GM23338 (cell line): ENCODE measurements around the gene RAB3IL1. TPM values are rescaled to one million over a fixed set of nuclear protein-coding genes. Genes with fewer than 3 reads are reported as not detected.

Experiments
- ATAC-seq: fragments of 200-7000 bp; cut with Tn5 transposase; 3 replicates; pipeline ENCODE4 v1.9.1; 2020
- DNase-seq: peaks from one replicate; pipeline ENCODE4 v3.0.0-alpha.2; 2015; ENCODE audit warnings: low spot score
- H2AFZ ChIP-seq: fragments of 200-600 bp; sonication (generic); 2 replicates; pipeline ENCODE4 v1.8.0; 2016; ENCODE audit warnings: antibody characterized with exemption, mild to moderate bottlenecking, moderate library complexity
- H3F3A ChIP-seq: fragments of 200-600 bp; sonication (generic); replicated peaks from 2 replicates; pipeline ENCODE4 v1.8.0; 2017; ENCODE audit warnings: antibody characterized with exemption, mixed run types, low read depth
- H3K27ac ChIP-seq: fragments of 200-600 bp; sonication (generic); 2 replicates; pipeline ENCODE4 v1.6.1; 2016; ENCODE audit warnings: low read depth
- H3K27me3 ChIP-seq: fragments of 200-600 bp; sonication (generic); 2 replicates; pipeline ENCODE4 v1.8.0; 2016; ENCODE audit warnings: mild to moderate bottlenecking, mixed run types, moderate library complexity; ENCODE audit not compliant: insufficient read depth
- H3K36me3 ChIP-seq: fragments of 200-600 bp; sonication (generic); 2 replicates; pipeline ENCODE4 v1.8.0; 2016; ENCODE audit warnings: mild to moderate bottlenecking; ENCODE audit not compliant: insufficient read depth
- H3K4me1 ChIP-seq: fragments of 200-600 bp; sonication (generic); 2 replicates; pipeline ENCODE4 v1.8.0; 2016; ENCODE audit warnings: mild to moderate bottlenecking, moderate library complexity; ENCODE audit not compliant: insufficient read depth
- H3K4me2 ChIP-seq: fragments of 200-600 bp; sonication (generic); 2 replicates; pipeline ENCODE4 v1.7.1; 2017; ENCODE audit warnings: mixed run types
- H3K4me3 ChIP-seq: fragments of 200-600 bp; sonication (generic); 2 replicates; pipeline ENCODE4 v1.6.1; 2016; ENCODE audit warnings: mixed run types
- H3K79me2 ChIP-seq: fragments of 200-600 bp; sonication (generic); replicated peaks from 2 replicates; pipeline ENCODE4 v1.8.0; 2017; ENCODE audit warnings: mild to moderate bottlenecking; ENCODE audit not compliant: insufficient read depth
- H3K9me2 ChIP-seq: fragments of 200-600 bp; sonication (generic); 2 replicates; pipeline ENCODE4 v1.8.0; 2017; ENCODE audit not compliant: insufficient read depth
- H4K20me1 ChIP-seq: fragments of 200-600 bp; sonication (generic); replicated peaks from 2 replicates; pipeline ENCODE4 v1.8.0; 2017; ENCODE audit warnings: mild to moderate bottlenecking; ENCODE audit not compliant: insufficient read depth
- H3K27ac Mint-ChIP-seq: 2 replicates; pipeline ENCODE4 v1.8.0; 2020; ENCODE audit warnings: inconsistent platforms, mild to moderate bottlenecking, moderate library complexity, mixed read lengths
- H3K27me3 Mint-ChIP-seq: 3 replicates; pipeline ENCODE4 v1.8.0; 2022; ENCODE audit warnings: low read depth, mild to moderate bottlenecking, moderate library complexity, mixed read lengths, inconsistent platforms; ENCODE audit not compliant: insufficient read depth, poor library complexity
- H3K36me3 Mint-ChIP-seq: 3 replicates; pipeline ENCODE4 v1.8.0; 2021; ENCODE audit warnings: low read depth, mild to moderate bottlenecking, inconsistent platforms, moderate library complexity, mixed read lengths
- H3K4me1 Mint-ChIP-seq: 3 replicates; pipeline ENCODE4 v1.8.0; 2020; ENCODE audit warnings: mild to moderate bottlenecking, inconsistent platforms, mixed read lengths
- H3K4me3 Mint-ChIP-seq: 3 replicates; pipeline ENCODE4 v1.8.0; 2021; ENCODE audit warnings: moderate library complexity, mild to moderate bottlenecking, inconsistent platforms, mixed read lengths
- H3K9me3 Mint-ChIP-seq: 3 replicates; pipeline ENCODE4 v1.8.0; 2020; ENCODE audit warnings: moderate library complexity, mild to moderate bottlenecking, inconsistent platforms, mixed read lengths
- CREB1 ChIP-seq: fragments of 250-450 bp; sonication (Bioruptor Pico); IDR thresholded peaks from 2 replicates; pipeline ENCODE4 v1.5.0; 2020; ENCODE audit warnings: low read depth, mild to moderate bottlenecking, moderate library complexity
- CTCF ChIP-seq, 2 experiments: fragments of 200-600 bp in 1 of 2; sonication (generic) in 1 of 2; conservative IDR thresholded peaks; 2 replicates each; pipeline versions ENCODE4 v1.5.1 to v1.6.1; 2016 to 2017; ENCODE audit warnings: antibody characterized with exemption in 2 of 2, low read depth in 2 of 2, mild to moderate bottlenecking in 2 of 2, moderate library complexity in 1 of 2
- ETS1 ChIP-seq: IDR thresholded peaks from 2 replicates; pipeline ENCODE4 v1.6.1; 2016; ENCODE audit warnings: antibody characterized with exemption
- EZH2 ChIP-seq: fragments of 200-600 bp; sonication (generic); IDR thresholded peaks from one replicate; pipeline ENCODE4 v1.8.0; 2017; ENCODE audit warnings: antibody characterized with exemption, mild to moderate bottlenecking, low read depth; ENCODE audit not compliant: unreplicated experiment
- EZH2phosphoT487 ChIP-seq: fragments of 200-600 bp; sonication (generic); IDR thresholded peaks from one replicate; pipeline ENCODE4 v1.8.1; 2018; ENCODE audit warnings: antibody characterized with exemption; ENCODE audit not compliant: unreplicated experiment
- NANOG ChIP-seq: IDR thresholded peaks from 2 replicates; pipeline ENCODE4 v1.6.1; 2016; ENCODE audit warnings: antibody characterized with exemption, borderline replicate concordance
- POLR2AphosphoS5 ChIP-seq: IDR thresholded peaks from 2 replicates; pipeline ENCODE4 v1.6.1; 2016; ENCODE audit warnings: antibody characterized with exemption, low read depth
- STAT1 ChIP-seq: IDR thresholded peaks from one replicate; pipeline ENCODE4 v1.6.1; 2016; ENCODE audit warnings: antibody characterized with exemption; ENCODE audit not compliant: unreplicated experiment
- polyA plus RNA-seq: library from polyadenylated mRNA; unstranded; fragments of >200 nt; fragmentation: Nextera tagmentation; extraction: Ambion mirVana; gene quantifications from 2 replicates; pipeline ENCODE4 v1.2.1, GENCODE V29; 2016
- total RNA-seq: library from RNA; depleted of rRNA; stranded (reverse); fragments of >200 nt; shearing (Covaris generic); gene quantifications from 2 replicates; pipeline ENCODE4 v1.2.3, GENCODE V29; 2014
- TF ChIP-seq, protein P1 (sequence below): IDR thresholded peaks from one replicate; pipeline ENCODE4 v1.6.1; 2018; ENCODE audit warnings: antibody characterized with exemption; ENCODE audit not compliant: unreplicated experiment

Gene RAB3IL1
- total and polyA plus RNA-seq, 2 experiments from 2014 or later, result 2.7 to 3.4 TPM

GRCh38 chr11:61885784-61886580, 31.4 kb downstream of the RAB3IL1 start (continued):
- TF ChIP-seq, protein P1, sequence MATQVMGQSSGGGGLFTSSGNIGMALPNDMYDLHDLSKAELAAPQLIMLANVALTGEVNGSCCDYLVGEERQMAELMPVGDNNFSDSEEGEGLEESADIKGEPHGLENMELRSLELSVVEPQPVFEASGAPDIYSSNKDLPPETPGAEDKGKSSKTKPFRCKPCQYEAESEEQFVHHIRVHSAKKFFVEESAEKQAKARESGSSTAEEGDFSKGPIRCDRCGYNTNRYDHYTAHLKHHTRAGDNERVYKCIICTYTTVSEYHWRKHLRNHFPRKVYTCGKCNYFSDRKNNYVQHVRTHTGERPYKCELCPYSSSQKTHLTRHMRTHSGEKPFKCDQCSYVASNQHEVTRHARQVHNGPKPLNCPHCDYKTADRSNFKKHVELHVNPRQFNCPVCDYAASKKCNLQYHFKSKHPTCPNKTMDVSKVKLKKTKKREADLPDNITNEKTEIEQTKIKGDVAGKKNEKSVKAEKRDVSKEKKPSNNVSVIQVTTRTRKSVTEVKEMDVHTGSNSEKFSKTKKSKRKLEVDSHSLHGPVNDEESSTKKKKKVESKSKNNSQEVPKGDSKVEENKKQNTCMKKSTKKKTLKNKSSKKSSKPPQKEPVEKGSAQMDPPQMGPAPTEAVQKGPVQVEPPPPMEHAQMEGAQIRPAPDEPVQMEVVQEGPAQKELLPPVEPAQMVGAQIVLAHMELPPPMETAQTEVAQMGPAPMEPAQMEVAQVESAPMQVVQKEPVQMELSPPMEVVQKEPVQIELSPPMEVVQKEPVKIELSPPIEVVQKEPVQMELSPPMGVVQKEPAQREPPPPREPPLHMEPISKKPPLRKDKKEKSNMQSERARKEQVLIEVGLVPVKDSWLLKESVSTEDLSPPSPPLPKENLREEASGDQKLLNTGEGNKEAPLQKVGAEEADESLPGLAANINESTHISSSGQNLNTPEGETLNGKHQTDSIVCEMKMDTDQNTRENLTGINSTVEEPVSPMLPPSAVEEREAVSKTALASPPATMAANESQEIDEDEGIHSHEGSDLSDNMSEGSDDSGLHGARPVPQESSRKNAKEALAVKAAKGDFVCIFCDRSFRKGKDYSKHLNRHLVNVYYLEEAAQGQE, result no peak
- TF ChIP-seq STAT1 (no peak), EZH2 (no peak), POLR2AphosphoS5 (no peak), EZH2phosphoT487 (no peak), ETS1 (no peak), CREB1 (no peak), NANOG (no peak)

DNA sequence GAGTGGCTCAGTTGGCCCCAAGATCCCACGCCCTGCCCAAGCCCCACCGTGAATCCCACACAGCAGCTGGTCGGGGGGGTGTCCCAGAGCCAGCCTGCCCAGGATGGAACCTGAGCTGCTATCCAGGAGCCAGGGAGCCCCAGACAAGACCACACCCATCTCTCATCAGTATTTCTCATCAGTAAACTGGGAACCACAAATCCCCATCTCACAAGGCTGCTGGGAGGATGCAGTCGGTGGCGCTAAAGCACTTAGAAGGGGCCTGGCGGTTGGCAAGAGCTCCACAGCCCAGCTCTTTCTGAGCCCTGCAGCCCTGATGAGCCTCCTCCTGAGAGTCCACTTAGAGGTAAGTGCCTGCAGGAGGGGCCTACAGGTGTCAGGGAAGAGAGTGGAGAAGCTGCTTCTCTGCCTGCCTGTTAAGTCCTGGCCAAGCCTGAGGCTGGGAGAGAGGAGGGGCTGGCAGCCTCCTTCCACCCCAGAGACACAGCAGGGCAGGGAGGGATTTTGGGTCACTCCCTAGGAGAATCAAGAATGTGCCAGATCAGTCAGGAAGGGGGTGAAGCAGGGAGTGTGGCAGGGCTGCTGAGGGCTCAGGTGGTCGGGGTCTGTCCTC, 32.1 kb downstream of the RAB3IL1 start:
- no peaks in the 10 kb centered on the region; the same call in 1 of the 2 replicates for H4K20me1 ChIP-seq
- peaks cover 11% of the 10 kb centered on the region for H3K79me2 ChIP-seq
- Mint-ChIP-seq H3K36me3 (peaks cover 9% of the 10 kb centered on the region), H3K27me3 (no peaks in the 10 kb centered on the region), H3K4me3 (no peak overlapping the region), H3K9me3 (no peaks in the 10 kb centered on the region), H3K4me1 (peaks cover 24% of the 10 kb centered on the region), H3K27ac (no peak overlapping the region)
- no peaks in the 10 kb centered on the region for H3F3A ChIP-seq
- peaks cover 15% of the 10 kb centered on the region for H3K4me1 ChIP-seq
- peak; percentile 22 for ATAC-seq
- no peaks in the 10 kb centered on the region for H3K36me3 ChIP-seq
- H3K9me2 ChIP-seq, result no peaks in the 10 kb centered on the region
- no peak for DNase-seq
- no peak overlapping the region for H2AFZ ChIP-seq
- peak in 1 of 2 experiments; percentile 6; a peak in 1 of 4 replicates for TF ChIP-seq CTCF (conservative IDR thresholded peaks at IDR 0.05; ENCODE audit: low read depth in 2 of 2)
- no peak for TF ChIP-seq POLR2AphosphoS5
- H3K27me3 ChIP-seq, result no peaks in the 10 kb centered on the region
- H3K4me3 ChIP-seq, result no peak overlapping the region
- no peak overlapping the region for H3K27ac ChIP-seq
- no peak overlapping the region for H3K4me2 ChIP-seq
